SU-DHL-6 (cell line): Measurements from ENCODE around the gene CHST12.

Experiments used
- H2AFZ ChIP-seq: fragments of 200-600 bp; sonication (generic); 2 replicates; pipeline ENCODE4 v1.6.1; 2014; ENCODE audit warnings: low read depth, mild to moderate bottlenecking, moderate library complexity, mixed read lengths, antibody characterized with exemption, low read length; ENCODE audit not compliant: severe bottlenecking
- H3F3A ChIP-seq: fragments of 200-600 bp; shearing (Covaris generic); 2 replicates; pipeline ENCODE4 v1.6.0; 2016; ENCODE audit warnings: antibody characterized with exemption, mild to moderate bottlenecking; ENCODE audit not compliant: insufficient read depth
- H3K27ac ChIP-seq: fragments of 200-600 bp; sonication (generic); 2 replicates; pipeline ENCODE4 v1.5.1; 2016; ENCODE audit warnings: low read depth, mild to moderate bottlenecking, low read length, moderate library complexity, mixed read lengths
- H3K27me3 ChIP-seq: fragments of 200-600 bp; sonication (generic), shearing (Covaris generic); 2 replicates; pipeline ENCODE4 v1.6.0; 2014; ENCODE audit warnings: mild to moderate bottlenecking, low read length
- H3K36me3 ChIP-seq: fragments of 200-600 bp; sonication (generic); 2 replicates; pipeline ENCODE4 v1.6.1; 2014; ENCODE audit warnings: mild to moderate bottlenecking, low read length, mixed read lengths
- H3K4me2 ChIP-seq: fragments of 300-600, 200-600 bp; shearing (Covaris generic), sonication (generic); 2 replicates; pipeline ENCODE4 v1.6.0; 2014; ENCODE audit warnings: low read length, low read depth, mild to moderate bottlenecking; ENCODE audit not compliant: poor library complexity, severe bottlenecking
- H3K4me3 ChIP-seq: fragments of 200-600 bp; sonication (generic); 2 replicates; pipeline ENCODE4 v1.5.1; 2014; ENCODE audit warnings: antibody characterized with exemption, low read length, mild to moderate bottlenecking, mixed read lengths; ENCODE audit not compliant: insufficient read depth, poor library complexity, severe bottlenecking
- H3K79me2 ChIP-seq: fragments of 200-600 bp; sonication (generic); 2 replicates; pipeline ENCODE4 v1.6.1; 2014; ENCODE audit warnings: mild to moderate bottlenecking, low read length, moderate library complexity; ENCODE audit not compliant: insufficient read depth
- H3K9ac ChIP-seq: fragments of 200-600 bp; sonication (generic); 2 replicates; pipeline ENCODE4 v1.7.0; 2014; ENCODE audit warnings: mild to moderate bottlenecking, low read length
- H3K9me2 ChIP-seq: fragments of 200-600 bp; sonication (generic); replicated peaks from 2 replicates; pipeline ENCODE4 v1.6.1; 2014; ENCODE audit warnings: low read length; ENCODE audit not compliant: insufficient read depth
- H3K9me3 ChIP-seq: fragments of 200-600 bp; sonication (generic); 2 replicates; pipeline ENCODE4 v1.6.1; 2014; ENCODE audit warnings: low read length, mixed read lengths; ENCODE audit not compliant: insufficient read depth
- H4K20me1 ChIP-seq: fragments of 200-600 bp; sonication (generic); 2 replicates; pipeline ENCODE4 v1.6.1; 2014; ENCODE audit warnings: low read depth, mild to moderate bottlenecking, antibody characterized with exemption, low read length, moderate library complexity, mixed read lengths
- EZH2phosphoT487 ChIP-seq: fragments of 200-600 bp; sonication (generic), shearing (Covaris generic); conservative IDR thresholded peaks from 2 replicates; pipeline ENCODE4 v1.6.1; 2018; ENCODE audit warnings: mild to moderate bottlenecking, antibody characterized with exemption, low read length, moderate library complexity, mixed read lengths
- TF ChIP-seq, protein P1 (sequence below): fragments of 200-600 bp; sonication (generic); IDR thresholded peaks from one replicate; pipeline ENCODE4 v1.5.1; 2017; ENCODE audit warnings: antibody characterized with exemption, mild to moderate bottlenecking, low read length, moderate library complexity; ENCODE audit not compliant: insufficient read depth, poor library complexity, severe bottlenecking

Gene CHST12

DNA sequence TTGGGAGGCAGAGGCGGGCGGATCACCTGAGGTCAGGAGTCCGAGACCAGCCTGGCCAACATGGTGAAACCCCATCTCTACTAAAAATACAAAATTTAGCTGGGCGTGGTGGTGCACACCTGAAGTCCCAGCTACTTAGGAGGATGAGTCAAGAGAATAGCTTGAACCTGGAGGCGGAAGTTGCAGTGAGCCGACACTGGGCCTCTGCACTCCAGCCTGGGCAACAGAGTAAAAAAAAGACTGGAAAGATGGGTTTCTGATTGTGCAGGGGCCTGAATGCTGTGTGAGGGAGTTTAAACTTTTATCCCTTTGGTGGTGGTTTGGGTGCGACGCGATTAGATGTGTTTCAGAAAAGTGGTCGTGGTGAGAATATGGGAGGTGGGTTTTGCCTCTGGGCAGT lies 1.8 kb downstream of the CHST12 start:
- Histone ChIP-seq H3K4me2 (no peak overlapping the region), H3K79me2 (no peaks in the 10 kb centered on the region), H3K9ac (no peak overlapping the region), H4K20me1 (no peaks in the 10 kb centered on the region), H3K36me3 (no peaks in the 10 kb centered on the region), H3K9me3 (no peaks in the 10 kb centered on the region), H3F3A (peaks cover 17% of the 10 kb centered on the region), H3K4me3 (no peak overlapping the region), H2AFZ (no peak overlapping the region), H3K27me3 (no peaks in the 10 kb centered on the region), H3K27ac (no peak overlapping the region), H3K9me2 (no peaks in the 10 kb centered on the region)
- no peak for TF ChIP-seq EZH2phosphoT487
- TF ChIP-seq, protein P1, sequence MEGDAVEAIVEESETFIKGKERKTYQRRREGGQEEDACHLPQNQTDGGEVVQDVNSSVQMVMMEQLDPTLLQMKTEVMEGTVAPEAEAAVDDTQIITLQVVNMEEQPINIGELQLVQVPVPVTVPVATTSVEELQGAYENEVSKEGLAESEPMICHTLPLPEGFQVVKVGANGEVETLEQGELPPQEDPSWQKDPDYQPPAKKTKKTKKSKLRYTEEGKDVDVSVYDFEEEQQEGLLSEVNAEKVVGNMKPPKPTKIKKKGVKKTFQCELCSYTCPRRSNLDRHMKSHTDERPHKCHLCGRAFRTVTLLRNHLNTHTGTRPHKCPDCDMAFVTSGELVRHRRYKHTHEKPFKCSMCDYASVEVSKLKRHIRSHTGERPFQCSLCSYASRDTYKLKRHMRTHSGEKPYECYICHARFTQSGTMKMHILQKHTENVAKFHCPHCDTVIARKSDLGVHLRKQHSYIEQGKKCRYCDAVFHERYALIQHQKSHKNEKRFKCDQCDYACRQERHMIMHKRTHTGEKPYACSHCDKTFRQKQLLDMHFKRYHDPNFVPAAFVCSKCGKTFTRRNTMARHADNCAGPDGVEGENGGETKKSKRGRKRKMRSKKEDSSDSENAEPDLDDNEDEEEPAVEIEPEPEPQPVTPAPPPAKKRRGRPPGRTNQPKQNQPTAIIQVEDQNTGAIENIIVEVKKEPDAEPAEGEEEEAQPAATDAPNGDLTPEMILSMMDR, result no peak

DNA sequence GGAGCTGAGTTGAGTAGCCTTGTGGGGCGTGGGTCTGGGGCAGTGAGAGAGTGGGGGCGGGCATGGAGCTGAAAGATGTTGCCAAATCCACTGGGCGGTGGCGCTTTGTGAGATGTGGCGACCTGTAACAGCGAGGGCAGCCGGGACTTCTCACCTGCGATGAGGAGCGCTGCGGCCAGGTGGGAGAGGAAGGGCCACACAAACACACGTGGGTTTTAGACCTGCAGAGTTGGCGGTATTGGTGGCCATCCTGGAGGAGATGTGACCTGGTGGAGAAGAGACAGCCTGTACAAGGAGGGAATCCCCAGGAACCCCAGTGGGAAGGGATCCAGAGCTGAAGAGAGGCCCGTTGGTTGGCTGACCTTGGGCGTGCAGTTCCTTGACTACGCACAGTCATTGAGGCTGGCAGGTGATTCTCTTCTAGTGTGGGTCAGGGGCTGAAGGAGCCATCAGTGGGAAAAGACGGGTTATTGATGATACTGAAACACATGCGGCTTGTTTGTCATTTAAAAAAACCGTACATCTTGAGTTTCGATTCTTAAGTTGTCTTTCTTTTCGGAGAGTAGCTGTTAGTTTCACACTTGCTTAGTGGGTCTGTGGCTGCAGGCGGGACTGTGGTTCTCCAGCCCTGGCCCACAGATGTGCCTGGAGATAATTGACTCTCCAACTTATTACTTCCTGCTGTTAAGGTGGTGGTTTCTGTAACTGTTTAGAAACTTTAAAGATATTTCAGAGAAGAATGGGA lies 2.4 kb downstream of the CHST12 start:
- Histone ChIP-seq H3K9me3 (no peaks in the 10 kb centered on the region), H2AFZ (no peak overlapping the region), H4K20me1 (no peaks in the 10 kb centered on the region), H3K27me3 (no peaks in the 10 kb centered on the region), H3F3A (peaks cover 17% of the 10 kb centered on the region), H3K9me2 (no peaks in the 10 kb centered on the region), H3K4me3 (no peak overlapping the region), H3K79me2 (no peaks in the 10 kb centered on the region), H3K27ac (no peak overlapping the region), H3K9ac (no peak overlapping the region), H3K4me2 (no peak overlapping the region), H3K36me3 (no peaks in the 10 kb centered on the region)
- TF ChIP-seq EZH2phosphoT487, result no peak
- TF ChIP-seq, protein P1, result no peak

DNA sequence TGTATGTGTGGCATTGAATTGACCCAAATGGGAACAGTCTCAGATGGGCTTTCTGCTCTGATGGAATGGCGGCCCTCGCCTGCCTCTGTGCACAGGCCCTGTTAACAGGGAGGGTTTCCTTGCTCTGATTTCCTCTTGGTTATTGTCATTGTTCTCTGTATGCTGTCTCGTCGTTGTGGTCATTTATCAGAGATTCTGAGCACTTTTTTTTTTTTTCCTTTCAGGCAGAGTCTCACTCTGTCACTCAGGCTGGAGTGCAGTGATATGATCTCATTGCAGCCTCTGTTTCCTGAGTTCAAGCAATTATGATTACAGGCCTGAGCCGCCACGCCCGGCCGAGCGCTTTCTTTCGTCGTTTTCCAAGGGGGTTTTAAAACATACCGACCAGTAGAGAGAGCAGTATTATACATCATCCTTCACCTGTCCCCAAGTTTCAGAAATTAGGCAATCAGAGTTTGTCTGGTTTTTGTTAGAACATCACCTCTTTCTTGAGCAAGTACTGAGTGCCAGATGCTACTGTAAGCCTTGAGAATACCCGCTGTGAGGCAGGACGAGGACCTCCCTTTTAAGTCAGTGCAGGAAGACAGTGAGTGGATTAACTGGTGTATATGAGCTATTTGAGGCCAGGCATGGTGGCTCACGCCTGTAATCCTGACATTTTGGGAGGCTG lies 6.5 kb downstream of the CHST12 start:
- Histone ChIP-seq H3K9me2 (no peaks in the 10 kb centered on the region), H3K9me3 (no peaks in the 10 kb centered on the region), H2AFZ (no peak overlapping the region), H4K20me1 (no peaks in the 10 kb centered on the region), H3K4me3 (no peak overlapping the region), H3K9ac (no peak overlapping the region), H3K27ac (no peak overlapping the region), H3K27me3 (no peaks in the 10 kb centered on the region), H3K36me3 (no peaks in the 10 kb centered on the region), H3K4me2 (no peak overlapping the region), H3F3A (0 out of 2 replicates have a peak, but pooled peaks cover 5% of the 10 kb centered on the region), H3K79me2 (no peaks in the 10 kb centered on the region)
- TF ChIP-seq EZH2phosphoT487, result no peak
- TF ChIP-seq, protein P1, result no peak
